Right lobe of liver (tissue), 6 donors: ENCODE data around the gene DPP10. TPM values are rescaled to one million over a fixed set of nuclear protein-coding genes. Genes with fewer than 3 reads are reported as not detected.

ENCODE experiments used
- ATAC-seq, 4 donors: fragments of 200-7000 bp; cut with Tn5 transposase; one replicate each; pipeline ENCODE4 v1.9.1; 2020; ENCODE audit warnings: mild to moderate bottlenecking in 4 of 4, moderate library complexity in 4 of 4
- DNase-seq, 3 donors: peaks; one replicate each; pipeline ENCODE4 v3.0.0-alpha.2; 2020
- H3K27ac ChIP-seq, 3 donors: fragments of 200-600 bp; one replicate each; pipeline ENCODE4 v1.8.0; 2022
- H3K27me3 ChIP-seq, 2 donors: fragments of 200-600 bp; one replicate each; pipeline ENCODE4 v1.8.0; 2022
- H3K36me3 ChIP-seq, 4 donors: fragments of 200-600 bp; sonication (generic) in 1 of 4; one replicate each; pipeline versions ENCODE4 v1.5.1 to v1.8.0; 2017 to 2022; ENCODE audit warnings: control low read depth in 1 of 4
- H3K4me1 ChIP-seq, 4 donors: fragments of 200-600 bp; sonication (generic) in 1 of 4; one replicate each; pipeline versions ENCODE4 v1.5.1 to v1.8.0; 2017 to 2022; ENCODE audit warnings: control low read depth in 1 of 4
- H3K4me3 ChIP-seq, 3 donors: fragments of 200-600 bp; one replicate each; pipeline ENCODE4 v1.8.0; 2022
- H3K9me3 ChIP-seq, 4 donors: fragments of 200-600 bp; sonication (generic) in 1 of 4; one replicate each; pipeline versions ENCODE4 v1.5.1 to v1.8.0; 2017 to 2022; ENCODE audit warnings: control low read depth in 1 of 4
- POLR2A ChIP-seq: fragments of 450-650 bp; IDR thresholded peaks from one replicate; pipeline ENCODE4 v1.6.1; 2017; ENCODE audit warnings: antibody characterized with exemption, mild to moderate bottlenecking
- WGBS: methylation state at CpG from one replicate; pipeline ENCODE4 v1.1.6; 2018; ENCODE audit warnings: low coverage, low lambda C conversion rate; ENCODE audit not compliant: insufficient coverage; ENCODE audit errors: missing lambda C conversion rate; 5-methylcytosine and 5-hydroxymethylcytosine counted together
- intact Hi-C, 2 donors: fragments of 100-400 bp; cut with DNase I; formaldehyde crosslinking; loops; one replicate each; pipeline versions ENCODE4 v1.11.2 to v1.14.1; 2022
- total RNA-seq, 6 experiments: library from RNA; depleted of rRNA in 2 of 6; stranded (reverse); fragments of >200 nt in 2 of 6; fragmentation: NEBNext Ultra II Directional in 3 of 6; extraction: Animal tissue kit (Norgen Biotek cat#: 25700) in 3 of 6; gene quantifications; one replicate each; pipeline versions ENCODE4 v1.1.0 to v1.2.4, GENCODE V29; 2016 to 2023
- TF ChIP-seq, protein P1 (sequence below), 4 donors: fragments of 200-600 bp in 3 of 4; fragments of 450-650 bp in 1 of 4; IDR thresholded peaks; one replicate each; pipeline versions ENCODE4 v1.5.1 to v1.8.0; 2016 to 2022; ENCODE audit warnings: antibody characterized with exemption in 4 of 4, mild to moderate bottlenecking in 2 of 4
- donor health status: DM: no; HTN: yes; CAD: no.
- donor health status: DM: no; HTN: no; CAD: no.
- donor health status: DM: no; HTN: no; CAD: no.
- donor health status: DM: no; HTN: yes; CAD: no.
- donor health status: DM: no; HTN: yes; CAD: no.

The DPP10 gene
- total RNA-seq, 6 experiments from 2014 or later: 0.09 to 0.19 (median 0.15) TPM; not detected in 2

DNA sequence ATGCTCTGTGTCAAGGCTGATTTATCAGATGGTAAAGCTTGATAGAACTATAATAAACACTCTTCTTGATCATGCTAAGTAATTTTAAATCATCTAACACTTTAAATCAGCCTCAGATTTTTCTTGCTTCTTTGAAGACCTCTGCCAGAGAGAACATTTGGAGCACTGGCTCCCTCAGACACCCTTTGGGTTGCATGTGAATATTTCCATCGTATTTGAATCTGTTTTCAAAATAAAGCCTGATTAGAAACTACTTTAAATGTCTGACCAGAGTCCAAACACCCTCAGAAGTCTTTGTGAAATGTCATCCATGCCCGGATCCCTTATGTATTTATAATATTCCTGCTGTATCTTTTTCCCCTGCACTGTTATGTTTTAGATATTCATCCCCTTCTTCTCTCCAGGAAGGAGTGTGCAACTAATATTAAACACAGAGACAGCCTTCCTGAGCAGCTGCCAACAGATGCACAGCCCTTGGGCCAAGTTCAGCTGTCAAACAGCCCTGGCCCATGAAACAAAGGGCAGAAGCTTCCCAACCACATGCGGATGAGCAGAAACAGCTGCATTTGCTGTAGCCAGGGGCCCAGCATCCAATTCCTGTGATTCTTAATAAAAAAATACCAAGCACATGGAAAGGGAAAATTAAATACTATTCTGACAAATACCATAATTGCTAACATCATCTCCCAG is 46.5 kb downstream of the DPP10 start:
- TF ChIP-seq, protein P1, sequence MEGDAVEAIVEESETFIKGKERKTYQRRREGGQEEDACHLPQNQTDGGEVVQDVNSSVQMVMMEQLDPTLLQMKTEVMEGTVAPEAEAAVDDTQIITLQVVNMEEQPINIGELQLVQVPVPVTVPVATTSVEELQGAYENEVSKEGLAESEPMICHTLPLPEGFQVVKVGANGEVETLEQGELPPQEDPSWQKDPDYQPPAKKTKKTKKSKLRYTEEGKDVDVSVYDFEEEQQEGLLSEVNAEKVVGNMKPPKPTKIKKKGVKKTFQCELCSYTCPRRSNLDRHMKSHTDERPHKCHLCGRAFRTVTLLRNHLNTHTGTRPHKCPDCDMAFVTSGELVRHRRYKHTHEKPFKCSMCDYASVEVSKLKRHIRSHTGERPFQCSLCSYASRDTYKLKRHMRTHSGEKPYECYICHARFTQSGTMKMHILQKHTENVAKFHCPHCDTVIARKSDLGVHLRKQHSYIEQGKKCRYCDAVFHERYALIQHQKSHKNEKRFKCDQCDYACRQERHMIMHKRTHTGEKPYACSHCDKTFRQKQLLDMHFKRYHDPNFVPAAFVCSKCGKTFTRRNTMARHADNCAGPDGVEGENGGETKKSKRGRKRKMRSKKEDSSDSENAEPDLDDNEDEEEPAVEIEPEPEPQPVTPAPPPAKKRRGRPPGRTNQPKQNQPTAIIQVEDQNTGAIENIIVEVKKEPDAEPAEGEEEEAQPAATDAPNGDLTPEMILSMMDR (IDR thresholded peaks at IDR 0.05): no peak
- TF ChIP-seq POLR2A: no peak
- no peaks in the 10 kb centered on the region for H3K9me3 ChIP-seq
- H3K27ac ChIP-seq: no peak overlapping the region
- 58% methylated on average over 3 of the region's 3 CpGs for WGBS
- no peaks in the 10 kb centered on the region for H3K36me3 ChIP-seq
- H3K27me3 ChIP-seq: no peaks in the 10 kb centered on the region
- intact Hi-C loops: no loop called here
- H3K4me1 ChIP-seq: no peaks in the 10 kb centered on the region
- no peak overlapping the region for H3K4me3 ChIP-seq
- no peak for DNase-seq
- ATAC-seq: no peak

DNA sequence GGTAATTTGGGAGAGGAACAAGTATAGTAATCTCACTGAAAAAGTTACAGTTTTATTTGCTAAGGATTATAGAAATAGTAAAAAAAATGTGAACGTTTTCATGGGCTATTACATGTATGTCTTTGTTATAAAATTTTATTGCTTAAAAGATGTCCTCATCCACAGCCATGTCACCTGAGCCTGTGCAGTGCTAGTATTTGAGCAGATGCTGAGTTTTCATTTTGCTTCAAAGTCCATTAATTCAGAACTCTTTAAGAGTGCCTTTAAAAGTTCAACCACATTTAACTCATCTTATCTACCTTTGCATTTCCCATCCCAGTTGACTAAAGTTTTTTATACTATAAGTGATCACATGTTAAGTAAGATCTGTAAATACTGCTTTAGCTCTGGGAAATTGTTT is 52.6 kb downstream of the DPP10 start:
- DNase-seq: no peak

DNA sequence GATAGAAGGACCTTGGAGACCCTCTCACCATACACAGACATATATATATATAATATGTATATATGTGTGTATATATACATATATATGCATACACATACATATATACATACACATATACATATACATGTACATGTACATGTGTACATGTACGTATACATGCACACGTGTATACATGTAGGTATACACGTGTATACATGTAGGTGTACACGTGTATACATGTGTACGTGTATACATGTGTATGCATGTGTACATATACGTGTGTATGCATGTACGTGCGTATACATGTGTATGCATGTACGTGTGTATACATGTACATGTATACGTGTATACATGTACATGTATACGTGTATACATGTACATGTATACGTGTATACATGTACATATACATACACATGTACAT is 54.5 kb downstream of the DPP10 start:
- H3K4me3 ChIP-seq: no peak overlapping the region
- no peak for TF ChIP-seq POLR2A
- TF ChIP-seq, protein P1 (IDR thresholded peaks at IDR 0.05): no peak
- WGBS: 84% methylated on average over 12 of the region's 12 CpGs
- intact Hi-C loops: no loop called here
- ATAC-seq (no peak), DNase-seq (no peak)
- no peaks in the 10 kb centered on the region for H3K9me3 ChIP-seq
- no peaks in the 10 kb centered on the region for H3K36me3 ChIP-seq
- H3K27me3 ChIP-seq: no peaks in the 10 kb centered on the region
- H3K4me1 ChIP-seq: no peaks in the 10 kb centered on the region
- no peak overlapping the region for H3K27ac ChIP-seq

More for the DNA sequence above, 52.6 kb downstream of the DPP10 start:
- no peaks in the 10 kb centered on the region for H3K27me3 ChIP-seq
- ATAC-seq: no peak
- H3K4me1 ChIP-seq: no peaks in the 10 kb centered on the region
- intact Hi-C loops: no loop called here
- WGBS: 14% methylated on average over 1 of the region's 1 CpG
- no peak overlapping the region for H3K27ac ChIP-seq
- TF ChIP-seq, protein P1 (IDR thresholded peaks at IDR 0.05): no peak
- TF ChIP-seq POLR2A: no peak
- no peaks in the 10 kb centered on the region for H3K9me3 ChIP-seq
- H3K4me3 ChIP-seq: no peak overlapping the region
- no peaks in the 10 kb centered on the region for H3K36me3 ChIP-seq

DNA sequence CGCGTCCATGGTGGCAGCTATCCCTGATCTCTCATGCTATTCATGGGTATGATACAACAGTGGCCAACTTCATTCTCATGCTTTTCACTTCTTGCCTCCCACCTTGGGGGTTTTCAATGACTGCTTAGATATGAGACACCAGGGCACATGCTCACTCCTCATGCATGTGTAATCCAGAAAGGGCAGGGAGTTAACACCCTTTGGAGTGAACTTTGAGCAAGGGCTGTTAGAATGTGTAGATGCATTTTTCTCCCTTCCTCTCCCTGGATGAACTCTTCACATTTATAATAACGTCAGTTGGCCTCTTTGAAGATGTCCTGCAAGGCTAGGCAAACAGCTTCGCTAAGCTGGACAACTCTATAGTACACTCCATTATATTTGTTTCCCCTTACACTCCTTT is 56.7 kb downstream of the DPP10 start:
- no peaks in the 10 kb centered on the region for H3K9me3 ChIP-seq
- TF ChIP-seq, protein P1 (IDR thresholded peaks at IDR 0.05): no peak
- TF ChIP-seq POLR2A: no peak
- no peaks in the 10 kb centered on the region for H3K4me1 ChIP-seq
- H3K4me3 ChIP-seq: no peak overlapping the region
- H3K27me3 ChIP-seq: no peaks in the 10 kb centered on the region
- DNase-seq: no peak
- no peaks in the 10 kb centered on the region for H3K36me3 ChIP-seq
- intact Hi-C loops: no loop called here
- WGBS: 48% methylated on average over 3 of the region's 4 CpGs
- no peak for ATAC-seq
- no peak overlapping the region for H3K27ac ChIP-seq

DNA sequence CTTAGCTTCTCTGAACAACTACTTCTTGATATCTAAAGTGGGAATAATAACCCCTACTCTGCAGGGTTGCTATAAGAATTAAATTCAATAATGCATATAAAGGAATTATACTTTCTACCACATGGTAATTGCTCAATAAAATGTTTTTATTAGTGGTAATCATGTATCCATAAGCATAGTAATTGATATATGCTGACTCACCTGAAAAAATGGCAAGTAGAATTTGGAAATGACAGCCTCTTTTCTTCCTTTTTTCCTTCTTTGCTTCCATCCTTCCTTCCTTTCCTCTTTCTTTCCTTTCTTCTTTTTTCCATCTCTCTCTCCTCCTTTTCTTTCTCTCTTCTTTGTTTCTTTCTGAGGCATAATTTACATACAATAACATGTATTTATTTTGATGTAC is 65.3 kb downstream of the DPP10 start:
- H3K4me1 ChIP-seq: no peaks in the 10 kb centered on the region
- no peak overlapping the region for H3K27ac ChIP-seq
- ATAC-seq: no peak
- H3K4me3 ChIP-seq: no peak overlapping the region
- TF ChIP-seq POLR2A: no peak
- TF ChIP-seq, protein P1 (IDR thresholded peaks at IDR 0.05): no peak
- H3K27me3 ChIP-seq: no peaks in the 10 kb centered on the region
- intact Hi-C loops: no loop called here
- H3K9me3 ChIP-seq: no peaks in the 10 kb centered on the region
- no peaks in the 10 kb centered on the region for H3K36me3 ChIP-seq
- DNase-seq: no peak
